ENCODE measurements around the gene DMBT1. TPM values are rescaled to one million over a fixed set of nuclear protein-coding genes. Genes with fewer than 3 reads are reported as not detected.
A peak's percentile ranks its signal among the peaks of the same experiment; 100 is the strongest.

DMBT1 gene
- total RNA-seq, 2 donors from 2014 or later, result 0.14 TPM; not detected in 1

DNA sequence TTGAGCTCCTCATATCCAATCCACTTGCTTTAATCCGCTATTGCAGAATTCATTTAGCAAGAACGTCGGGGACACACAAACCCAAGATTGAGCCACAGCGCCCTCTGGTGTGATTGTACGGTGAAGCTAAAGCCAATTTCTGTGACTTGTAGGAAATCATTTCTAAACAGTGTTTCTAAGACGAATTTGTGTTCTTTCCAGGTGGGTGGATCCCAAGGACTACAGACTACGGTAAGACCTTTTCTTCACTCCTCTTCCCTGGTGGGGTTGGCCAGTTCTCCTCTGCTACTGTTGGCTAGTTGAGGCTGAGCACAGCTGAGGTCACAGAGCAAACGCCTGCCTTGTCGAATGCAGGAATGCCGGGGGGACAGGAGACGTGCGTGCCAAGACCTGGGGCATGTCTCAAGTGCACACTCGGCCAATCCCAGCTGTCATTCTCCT, 5.2 kb downstream of the DMBT1 start:
- ATAC-seq (ENCODE audit: insufficient number of reproducible peaks, low FRiP score, low read depth) (peak; percentile 61), DNase-seq (ENCODE audit: low spot score) (peak; percentile 28)
- TF ChIP-seq, protein P1, sequence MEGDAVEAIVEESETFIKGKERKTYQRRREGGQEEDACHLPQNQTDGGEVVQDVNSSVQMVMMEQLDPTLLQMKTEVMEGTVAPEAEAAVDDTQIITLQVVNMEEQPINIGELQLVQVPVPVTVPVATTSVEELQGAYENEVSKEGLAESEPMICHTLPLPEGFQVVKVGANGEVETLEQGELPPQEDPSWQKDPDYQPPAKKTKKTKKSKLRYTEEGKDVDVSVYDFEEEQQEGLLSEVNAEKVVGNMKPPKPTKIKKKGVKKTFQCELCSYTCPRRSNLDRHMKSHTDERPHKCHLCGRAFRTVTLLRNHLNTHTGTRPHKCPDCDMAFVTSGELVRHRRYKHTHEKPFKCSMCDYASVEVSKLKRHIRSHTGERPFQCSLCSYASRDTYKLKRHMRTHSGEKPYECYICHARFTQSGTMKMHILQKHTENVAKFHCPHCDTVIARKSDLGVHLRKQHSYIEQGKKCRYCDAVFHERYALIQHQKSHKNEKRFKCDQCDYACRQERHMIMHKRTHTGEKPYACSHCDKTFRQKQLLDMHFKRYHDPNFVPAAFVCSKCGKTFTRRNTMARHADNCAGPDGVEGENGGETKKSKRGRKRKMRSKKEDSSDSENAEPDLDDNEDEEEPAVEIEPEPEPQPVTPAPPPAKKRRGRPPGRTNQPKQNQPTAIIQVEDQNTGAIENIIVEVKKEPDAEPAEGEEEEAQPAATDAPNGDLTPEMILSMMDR (IDR thresholded peaks at IDR 0.05), result peak; percentile 80
- Histone ChIP-seq H3K4me1 (ENCODE audit: control insufficient read depth in 1 of 2, low read depth in 2 of 2) (peaks cover 4% of the 10 kb centered on the region in 2 donors), H3K9me3 (no peaks in the 10 kb centered on the region), H3K27ac (no peak overlapping the region), H3K4me3 (peak overlapping the region; percentile 68), H3K36me3 (no peaks in the 10 kb centered on the region), H3K27me3 (replicated peaks; ENCODE audit: insufficient read depth) (no peaks in the 10 kb centered on the region)

DNA sequence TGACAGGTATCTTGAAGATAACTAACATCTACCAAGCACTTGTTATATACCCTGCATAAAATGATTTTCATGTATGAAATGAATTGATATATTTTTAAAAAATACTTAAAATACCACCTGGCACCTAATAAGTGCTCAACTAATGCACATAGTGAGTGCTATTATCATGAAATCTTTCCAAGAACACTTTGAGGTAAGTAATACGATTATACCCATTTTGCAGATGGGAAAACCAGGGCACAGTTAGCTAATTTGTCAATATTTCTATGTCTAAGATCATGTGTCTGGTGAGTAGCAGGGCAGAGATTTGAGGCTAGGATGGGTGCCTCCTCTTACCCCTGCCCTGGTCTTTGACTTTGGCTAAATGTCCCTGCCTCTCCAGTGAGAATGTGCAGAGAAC, 6.1 kb downstream of the DMBT1 start:
- Histone ChIP-seq H3K27me3 (replicated peaks; ENCODE audit: insufficient read depth) (no peaks in the 10 kb centered on the region), H3K9me3 (no peaks in the 10 kb centered on the region), H3K36me3 (no peaks in the 10 kb centered on the region), H3K27ac (no peak overlapping the region), H3K4me3 (no peak overlapping the region), H3K4me1 (ENCODE audit: control insufficient read depth in 1 of 2, low read depth in 2 of 2) (peaks cover 4% of the 10 kb centered on the region in 2 donors)
- TF ChIP-seq, protein P1 (IDR thresholded peaks at IDR 0.05), result no peak
- DNase-seq (ENCODE audit: low spot score) (no peak), ATAC-seq (ENCODE audit: insufficient number of reproducible peaks, low FRiP score, low read depth) (no peak)

DNA sequence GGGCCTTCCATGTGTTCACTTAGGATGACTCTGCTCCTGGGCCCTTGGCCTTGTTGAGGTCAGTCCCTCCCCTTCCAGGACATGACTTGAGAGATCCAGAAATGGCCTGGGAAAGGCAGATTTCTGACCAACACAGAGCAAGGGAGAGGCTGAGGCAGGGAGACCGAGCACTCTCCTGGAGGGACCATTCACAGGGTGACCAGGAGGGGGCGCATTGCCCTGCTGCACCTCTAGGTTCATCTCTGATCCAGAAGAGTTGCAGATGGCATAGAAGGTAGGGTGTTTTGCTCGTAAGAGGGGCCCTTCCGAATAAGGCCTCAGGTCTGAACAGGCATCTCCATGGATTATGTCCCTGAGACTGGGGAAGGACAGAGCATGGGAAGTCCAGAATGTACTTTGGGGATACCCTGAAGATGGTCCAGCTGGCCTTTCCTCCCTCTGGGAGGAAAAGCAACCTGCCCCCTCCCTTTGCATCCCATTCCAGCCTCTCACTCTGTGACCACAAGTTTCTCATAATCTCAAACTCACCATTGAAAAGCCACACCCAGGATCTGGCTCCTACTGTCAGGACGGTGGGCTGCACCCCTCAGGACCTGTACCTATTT, 6.6 kb downstream of the DMBT1 start:
- Histone ChIP-seq H3K36me3 (no peaks in the 10 kb centered on the region), H3K4me3 (no peak overlapping the region), H3K9me3 (no peaks in the 10 kb centered on the region), H3K27ac (no peak overlapping the region), H3K27me3 (replicated peaks; ENCODE audit: insufficient read depth) (no peaks in the 10 kb centered on the region), H3K4me1 (ENCODE audit: control insufficient read depth in 1 of 2, low read depth in 2 of 2) (peaks cover 4% of the 10 kb centered on the region in 2 donors)
- DNase-seq (ENCODE audit: low spot score) (no peak), ATAC-seq (ENCODE audit: insufficient number of reproducible peaks, low FRiP score, low read depth) (no peak)
- TF ChIP-seq, protein P1 (IDR thresholded peaks at IDR 0.05), result peak; percentile 25

DNA sequence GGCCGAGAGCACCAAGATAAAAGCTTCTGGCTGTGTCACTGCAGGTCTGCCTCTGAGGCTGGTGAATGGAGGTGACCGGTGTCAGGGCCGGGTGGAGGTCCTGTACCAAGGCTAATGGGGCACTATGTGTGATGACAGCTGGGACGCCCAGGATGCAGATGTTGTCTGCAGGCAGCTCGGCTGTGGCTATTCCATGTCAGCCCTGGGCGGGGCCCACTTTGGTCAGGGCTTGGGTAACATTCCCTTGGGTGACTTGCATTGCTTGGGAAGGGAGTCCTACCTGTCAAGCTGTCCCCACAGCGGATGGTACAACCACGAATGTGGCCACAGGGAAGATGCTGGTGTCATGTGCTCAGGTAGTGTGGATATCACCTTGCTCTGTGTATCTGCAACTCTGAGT, 8.0 kb downstream of the DMBT1 start:
- TF ChIP-seq, protein P1 (IDR thresholded peaks at IDR 0.05), result no peak
- Histone ChIP-seq H3K36me3 (no peaks in the 10 kb centered on the region), H3K27me3 (replicated peaks; ENCODE audit: insufficient read depth) (no peaks in the 10 kb centered on the region), H3K4me1 (ENCODE audit: control insufficient read depth in 1 of 2, low read depth in 2 of 2) (peaks cover 4% of the 10 kb centered on the region in 2 donors), H3K9me3 (no peaks in the 10 kb centered on the region), H3K4me3 (no peak overlapping the region), H3K27ac (no peak overlapping the region)
- no peak for DNase-seq (ENCODE audit: low spot score)
- no peak for ATAC-seq (ENCODE audit: insufficient number of reproducible peaks, low FRiP score, low read depth)

DNA sequence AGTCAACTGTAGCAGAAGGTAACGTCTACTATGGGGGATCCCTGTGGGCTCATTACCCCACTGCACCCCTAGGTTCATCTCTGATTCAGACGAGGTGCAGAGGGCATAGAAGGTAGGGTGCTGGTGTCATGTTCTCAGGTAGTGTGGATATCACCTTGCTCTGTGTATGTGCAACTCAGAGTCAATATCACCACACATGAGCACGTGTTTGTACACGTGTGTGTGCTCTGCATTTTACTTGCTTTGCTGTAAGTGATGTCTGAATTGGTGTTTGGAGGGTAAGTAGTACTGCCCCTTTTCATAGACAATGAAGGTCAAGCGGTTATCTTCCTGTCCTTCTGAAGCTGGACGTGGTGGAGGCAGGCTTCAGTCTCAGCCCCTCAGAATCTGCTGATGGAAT, 10.4 kb downstream of the DMBT1 start:
- TF ChIP-seq, protein P1 (IDR thresholded peaks at IDR 0.05), result no peak
- Histone ChIP-seq H3K27me3 (replicated peaks; ENCODE audit: insufficient read depth) (no peaks in the 10 kb centered on the region), H3K9me3 (no peaks in the 10 kb centered on the region), H3K36me3 (no peaks in the 10 kb centered on the region), H3K27ac (no peak overlapping the region), H3K4me3 (no peak overlapping the region), H3K4me1 (ENCODE audit: control insufficient read depth in 1 of 2, low read depth in 2 of 2) (peaks cover 2 to 3% of the 10 kb centered on the region in 2 donors)
- ATAC-seq (ENCODE audit: insufficient number of reproducible peaks, low FRiP score, low read depth), result no peak
- no peak for DNase-seq (ENCODE audit: low spot score)
